GM19035 (cell line): ENCODE data around the gene EXOSC7.
"Not testable (repeated sequence)": the region's sequence is repeated elsewhere in the genome, so short reads cannot be mapped to it uniquely, and the experiment has no call there.

Source experiments
- ATAC-seq: cut with Tn5 transposase; IDR thresholded peaks from one replicate; pipeline ENCODE4 v1.9.1; 2021; ENCODE audit not compliant: unreplicated experiment

The EXOSC7 gene

DNA sequence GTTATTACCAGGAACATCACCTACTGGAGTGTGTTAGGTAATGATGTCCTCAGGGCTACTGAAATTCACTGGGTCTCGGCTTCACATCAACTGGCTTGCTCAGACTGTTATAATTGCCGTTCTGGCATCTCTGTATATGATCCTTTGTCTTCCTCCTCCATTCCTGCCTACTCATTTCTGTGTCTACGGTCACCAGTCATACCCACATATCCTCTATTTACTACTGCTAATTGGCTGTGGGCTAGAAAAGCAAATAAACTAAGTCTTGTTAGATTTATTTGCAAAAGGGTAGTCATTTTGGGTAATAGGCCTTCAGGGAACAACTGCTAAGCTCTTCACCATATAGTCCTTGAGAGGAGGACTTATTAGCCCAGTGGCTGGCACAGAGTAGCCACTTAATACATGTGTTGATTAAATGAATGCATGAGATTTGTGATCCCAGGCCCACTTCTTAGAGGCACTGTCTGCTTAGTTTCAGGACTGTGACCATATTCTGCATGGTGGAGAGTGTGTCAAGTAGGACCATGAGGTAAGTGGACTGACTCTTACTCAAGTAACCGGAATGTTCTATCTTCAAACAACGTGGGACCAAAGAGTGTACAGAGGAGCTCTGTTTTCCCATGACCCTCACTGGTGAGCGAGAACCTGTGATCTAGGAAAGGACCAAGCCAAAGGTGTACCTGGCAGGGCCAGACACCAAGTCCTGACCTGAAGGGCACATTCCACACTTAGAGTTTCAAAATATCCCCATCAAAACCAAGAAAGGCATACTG, 13.2 kb upstream of the EXOSC7 start:
- ATAC-seq, result no peak

DNA sequence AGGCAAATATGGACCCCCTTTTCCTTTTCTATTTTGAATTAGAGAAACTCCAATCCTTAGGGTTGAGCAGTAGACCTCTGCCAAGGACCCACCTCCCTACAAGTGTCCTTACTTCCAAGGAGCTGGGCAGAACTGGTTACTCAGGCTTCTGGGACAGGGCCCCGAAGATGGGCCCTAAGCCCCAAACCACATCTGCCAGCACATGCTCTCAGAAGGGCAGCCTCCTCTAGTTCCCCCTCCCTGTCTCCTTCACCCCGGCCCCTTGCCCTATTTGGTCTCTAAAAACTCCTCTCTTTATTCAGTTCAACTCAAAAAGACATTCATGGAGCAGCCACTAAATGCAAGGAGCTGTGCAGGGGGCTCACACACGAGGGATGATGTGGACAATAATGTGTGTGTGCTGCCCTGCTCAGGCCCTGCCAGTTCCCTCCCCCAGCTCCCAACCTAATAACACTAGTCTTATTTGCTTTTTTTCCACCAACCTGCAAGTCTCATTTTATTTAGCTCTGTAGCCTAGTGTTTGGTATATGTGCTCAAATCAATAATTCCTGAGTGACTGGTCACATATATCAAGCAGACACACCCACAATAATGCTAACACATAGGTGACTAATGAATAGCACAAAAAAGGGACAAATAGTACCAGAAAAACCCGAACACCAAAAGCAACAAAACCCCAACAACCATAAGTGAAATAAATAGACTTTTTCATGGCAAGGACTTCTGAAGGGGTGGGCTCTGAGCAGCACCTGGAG, 12.3 kb upstream of the EXOSC7 start:
- no peak for ATAC-seq

DNA sequence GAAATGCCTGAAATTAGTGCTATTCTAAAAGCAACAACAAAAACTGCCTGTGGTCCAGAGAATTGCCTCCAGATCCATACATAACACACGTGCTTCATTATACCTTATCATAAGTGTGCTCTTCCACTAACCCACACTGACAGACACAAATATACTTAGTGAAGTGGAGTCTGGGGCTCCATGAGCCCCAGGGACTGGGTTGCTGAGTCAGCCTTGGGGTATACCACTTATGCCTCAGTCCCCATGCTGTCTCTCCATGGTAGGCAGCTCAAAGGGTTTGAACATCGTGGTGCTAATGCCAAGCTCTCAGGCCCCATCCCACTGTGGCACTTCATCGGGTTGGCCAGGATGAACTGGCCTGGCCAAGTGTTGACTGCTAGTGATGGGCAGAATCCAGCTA, 10.9 kb upstream of the EXOSC7 start:
- ATAC-seq, result no peak

DNA sequence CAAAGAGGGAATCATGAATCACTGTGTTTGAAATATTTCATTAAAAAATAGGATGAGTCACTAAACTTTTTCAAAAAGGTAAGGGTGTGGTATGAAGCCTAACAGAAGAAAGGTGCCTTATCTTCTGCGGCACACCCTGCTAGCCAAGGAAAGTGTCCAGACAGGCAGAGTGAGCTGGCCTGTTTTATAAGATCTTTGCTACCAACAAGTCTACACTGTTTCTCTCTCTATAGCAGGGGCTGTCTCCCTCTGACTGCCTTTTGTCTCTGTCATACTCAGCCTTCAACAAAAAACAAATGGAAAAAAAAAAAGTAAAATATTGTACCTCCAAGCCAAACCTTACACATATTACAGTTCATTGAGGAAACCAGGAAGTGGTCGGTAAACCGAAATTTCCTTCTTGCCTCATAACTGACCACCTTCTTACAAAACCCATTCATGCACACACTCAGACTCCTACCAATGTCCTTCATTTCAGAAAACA, 9.2 kb upstream of the EXOSC7 start:
- ATAC-seq, result no peak

DNA sequence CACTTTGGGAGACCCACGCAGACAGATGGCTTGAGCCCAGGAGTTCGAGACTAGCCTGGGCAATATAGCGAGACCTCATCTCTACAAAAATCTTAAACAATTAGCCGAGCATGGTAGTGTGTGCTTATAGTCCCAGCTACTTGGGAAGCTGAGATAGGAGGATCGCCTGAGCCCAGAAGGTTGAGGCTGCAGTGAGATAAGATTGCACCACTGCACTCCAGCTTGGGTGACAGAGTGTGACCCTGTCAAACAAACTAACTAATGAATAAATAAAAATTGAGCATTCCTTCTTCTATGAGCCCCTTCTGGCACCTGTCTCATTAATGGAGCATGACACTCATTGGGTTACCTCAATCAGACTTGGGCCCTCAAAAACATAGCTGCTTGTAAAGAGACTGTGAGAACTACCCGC, 7.6 kb upstream of the EXOSC7 start:
- no peak for ATAC-seq

DNA sequence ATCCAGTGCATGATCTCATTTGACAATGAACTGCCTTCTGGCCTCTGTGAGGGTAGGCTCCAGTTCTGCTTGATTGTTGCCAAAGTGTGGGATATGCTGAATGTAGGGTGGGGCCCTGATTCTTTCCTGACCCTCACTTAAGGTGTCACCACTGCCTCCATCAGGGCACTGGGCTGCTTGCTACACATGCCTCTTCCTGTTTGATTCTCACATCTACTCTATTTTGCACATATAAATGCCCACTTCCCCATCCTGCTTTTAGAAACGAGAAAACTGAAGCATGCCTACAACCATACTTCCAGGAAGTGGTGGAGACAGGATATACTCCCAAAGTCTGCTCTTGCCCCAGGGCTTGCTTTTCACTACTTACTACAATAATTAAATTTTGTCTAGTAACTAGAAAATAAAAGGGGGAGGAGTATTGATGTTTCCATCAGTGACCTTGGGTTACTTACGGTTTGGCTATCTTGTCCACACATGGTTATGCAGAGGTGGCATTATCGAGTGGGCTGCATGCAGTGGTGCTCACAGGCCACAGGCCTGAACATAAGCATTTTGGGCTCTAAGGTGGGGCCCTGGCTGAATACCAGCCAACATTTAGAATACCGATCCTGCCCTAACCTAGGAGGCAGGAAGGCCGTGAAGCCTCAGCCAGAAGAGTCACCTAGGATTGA, 6.8 kb upstream of the EXOSC7 start:
- no peak for ATAC-seq

DNA sequence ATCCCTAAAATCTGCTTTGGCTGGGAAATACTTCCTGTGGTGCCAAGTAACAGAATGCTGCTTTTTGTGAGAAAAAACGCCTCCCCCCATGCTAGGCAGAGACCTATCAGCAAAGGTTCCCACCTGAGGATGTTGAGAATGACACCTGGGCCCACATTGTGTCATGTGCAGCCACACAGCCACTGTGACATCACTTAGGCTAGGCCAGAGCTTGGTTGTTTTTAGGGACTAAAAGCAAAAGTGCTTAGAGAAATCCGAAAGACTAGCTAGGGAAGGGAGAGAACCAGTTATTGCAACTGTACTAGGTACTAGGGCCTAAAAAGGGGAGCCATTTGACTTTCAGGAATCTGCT, 6.2 kb upstream of the EXOSC7 start:
- ATAC-seq, result no peak

DNA sequence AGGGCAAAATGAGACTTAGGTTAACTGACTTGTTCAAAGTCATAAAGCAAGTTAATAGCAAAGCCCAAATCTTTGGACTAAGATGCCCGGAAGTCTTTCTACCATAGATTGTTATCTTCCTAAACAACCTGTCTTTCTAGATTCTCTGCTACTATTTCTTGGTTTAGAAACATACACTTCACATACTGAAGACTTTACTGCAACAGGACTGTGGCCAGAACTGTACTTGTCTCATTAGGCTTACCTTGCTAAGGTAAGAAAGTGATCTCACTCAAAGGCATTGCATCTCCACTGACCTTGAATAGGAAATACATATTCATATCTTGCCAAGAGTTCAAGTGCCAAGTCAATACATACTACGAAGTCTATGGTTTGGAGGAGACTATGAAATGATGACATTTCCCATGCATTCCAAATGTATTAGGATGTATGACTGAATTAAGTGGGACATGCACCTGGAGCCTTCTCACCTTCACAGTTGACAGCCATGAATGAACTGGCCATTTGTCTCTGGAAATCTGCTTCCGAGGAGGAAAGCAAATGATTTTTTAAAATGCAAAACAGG, 5.0 kb upstream of the EXOSC7 start:
- no peak for ATAC-seq

DNA sequence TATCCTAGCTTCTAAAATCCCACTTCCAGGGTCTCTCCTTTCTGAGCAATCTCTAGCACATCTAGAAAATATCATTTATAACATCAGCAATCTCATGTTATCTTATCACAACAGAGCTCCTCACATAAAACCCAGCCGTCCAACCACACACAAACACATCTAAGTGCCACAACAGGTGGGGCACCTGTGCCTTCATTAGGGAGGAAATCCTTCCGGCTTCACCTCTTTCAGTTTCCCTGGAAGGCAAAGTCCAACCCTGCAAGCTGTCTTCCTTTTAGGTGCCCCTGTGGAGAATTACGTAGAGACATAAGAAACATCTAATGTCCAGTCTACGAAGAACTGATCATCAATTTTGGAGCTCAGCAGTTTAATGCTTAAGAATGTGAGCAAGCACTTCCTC, 1.6 kb upstream of the EXOSC7 start:
- no peak for ATAC-seq

DNA sequence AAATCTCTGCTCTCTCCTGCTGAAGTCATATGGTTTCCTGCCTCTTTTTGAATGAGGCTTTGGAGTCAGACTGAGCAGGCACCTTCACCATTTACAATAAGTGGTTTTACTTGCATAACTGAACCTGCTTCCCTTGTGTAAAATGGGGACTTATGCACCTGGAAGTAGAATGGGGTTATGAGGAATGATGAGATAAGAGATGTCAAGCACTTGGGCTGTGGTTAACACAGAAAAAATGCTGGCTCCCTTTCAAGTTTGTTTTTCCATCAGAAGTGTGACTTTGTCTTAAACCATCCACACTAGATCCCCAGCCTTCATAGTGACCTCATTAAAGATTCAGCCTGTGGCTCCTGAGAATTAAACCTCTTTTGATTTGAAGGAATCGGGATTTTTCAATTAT, 5.2 kb downstream of the EXOSC7 start:
- ATAC-seq, result no peak

DNA sequence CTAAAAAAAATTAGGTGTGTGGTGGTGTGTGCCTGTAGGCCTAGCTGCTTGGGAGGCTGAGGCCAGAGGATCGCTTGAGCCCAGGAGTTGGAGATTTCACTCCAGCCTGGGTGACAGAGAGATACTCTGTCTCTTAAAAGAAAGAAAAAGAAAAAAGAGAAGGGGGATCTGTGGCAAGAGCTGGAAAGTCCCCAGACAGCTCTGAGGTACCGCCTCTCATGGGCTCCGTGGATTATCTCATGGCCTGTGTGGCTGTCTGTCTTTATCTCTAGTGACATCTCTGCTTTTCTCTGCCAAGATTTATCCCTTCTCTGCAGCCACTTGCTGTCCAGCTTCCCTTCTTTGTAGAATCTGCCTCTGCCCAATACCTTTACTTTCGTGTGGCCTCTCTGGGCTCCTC, 5.7 kb downstream of the EXOSC7 start:
- ATAC-seq, result no peak

DNA sequence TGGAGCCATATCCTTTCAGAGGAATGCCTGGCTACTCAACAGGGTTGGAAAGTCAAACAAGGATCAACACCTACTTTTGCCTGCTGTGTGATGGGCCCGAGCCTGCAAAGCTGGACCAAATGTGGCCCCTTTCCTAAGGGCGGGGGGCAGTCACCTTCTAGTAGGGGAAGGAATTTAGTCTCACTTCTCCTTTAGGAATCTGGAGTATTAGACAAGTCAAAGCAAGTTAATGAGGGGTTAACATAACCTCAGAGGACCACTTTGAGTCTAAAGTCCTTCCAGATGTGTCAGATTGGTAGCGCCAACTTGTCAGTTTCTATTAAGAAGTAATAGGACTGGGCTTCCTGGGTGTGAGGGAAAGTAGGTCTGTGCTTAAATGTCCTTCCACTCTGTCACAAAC, 6.8 kb downstream of the EXOSC7 start:
- ATAC-seq, result no peak

DNA sequence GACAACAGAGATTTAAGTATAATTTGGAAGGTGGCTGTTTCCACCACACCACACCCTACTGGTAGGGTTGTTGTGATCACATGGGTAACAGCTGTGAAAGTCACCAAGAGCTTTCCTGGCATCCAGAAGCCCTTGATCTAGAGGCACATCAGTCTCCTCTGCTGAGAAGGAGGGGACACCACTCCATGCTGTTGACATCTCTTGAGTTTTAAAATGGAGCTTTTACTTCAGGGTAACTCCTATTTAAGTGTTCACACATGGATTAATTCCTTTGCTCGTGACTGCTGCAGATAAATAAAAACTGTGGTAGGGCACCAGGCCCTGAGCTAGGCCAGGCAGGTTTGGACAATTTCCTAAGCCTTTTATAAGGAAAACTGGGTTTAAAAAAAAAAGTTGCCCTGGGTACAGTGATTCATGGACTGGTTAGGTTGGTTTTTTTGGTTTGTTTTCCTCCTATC, 7.5 kb downstream of the EXOSC7 start:
- no peak for ATAC-seq

DNA sequence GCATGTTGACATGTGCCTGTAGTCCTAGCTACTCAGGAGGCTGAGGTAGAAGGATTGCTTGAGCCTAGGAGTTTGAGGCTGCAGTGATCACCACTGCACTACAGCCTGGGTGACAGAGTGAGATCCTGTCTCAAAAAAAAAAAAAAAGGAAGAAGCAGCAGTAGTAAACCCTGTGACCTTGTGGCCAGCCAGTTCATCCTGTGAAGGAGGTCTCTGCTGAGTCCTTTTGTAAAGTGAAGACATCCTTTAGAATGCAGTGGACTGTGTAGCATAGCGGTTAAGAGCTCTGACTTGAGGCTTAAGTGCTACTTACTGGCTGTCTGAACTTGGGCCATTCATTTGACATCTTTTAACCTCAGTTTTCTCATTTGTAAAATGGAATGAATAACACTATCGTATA, 8.3 kb downstream of the EXOSC7 start:
- no peak for ATAC-seq

DNA sequence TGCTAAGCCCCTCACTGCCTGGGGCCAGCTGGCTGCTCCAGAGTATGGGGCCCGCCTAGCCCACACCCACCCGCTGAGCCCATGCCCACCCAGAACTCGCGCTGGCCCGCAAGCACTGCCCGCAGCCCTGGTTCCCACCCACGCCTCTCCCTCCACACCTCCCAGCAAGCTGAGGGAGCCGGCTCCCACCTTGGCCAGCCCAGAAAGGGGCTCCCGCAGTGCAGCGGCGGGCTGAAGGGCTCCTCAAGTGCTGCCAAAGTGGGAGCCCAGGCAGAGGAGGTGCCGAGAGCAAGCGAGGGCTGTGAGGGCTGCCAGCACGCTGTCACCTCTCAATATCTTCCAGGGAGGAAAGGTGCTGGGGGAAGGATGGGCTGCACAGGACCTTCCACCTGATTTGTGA, 10.3 kb downstream of the EXOSC7 start:
- not testable (repeated sequence) for ATAC-seq

DNA sequence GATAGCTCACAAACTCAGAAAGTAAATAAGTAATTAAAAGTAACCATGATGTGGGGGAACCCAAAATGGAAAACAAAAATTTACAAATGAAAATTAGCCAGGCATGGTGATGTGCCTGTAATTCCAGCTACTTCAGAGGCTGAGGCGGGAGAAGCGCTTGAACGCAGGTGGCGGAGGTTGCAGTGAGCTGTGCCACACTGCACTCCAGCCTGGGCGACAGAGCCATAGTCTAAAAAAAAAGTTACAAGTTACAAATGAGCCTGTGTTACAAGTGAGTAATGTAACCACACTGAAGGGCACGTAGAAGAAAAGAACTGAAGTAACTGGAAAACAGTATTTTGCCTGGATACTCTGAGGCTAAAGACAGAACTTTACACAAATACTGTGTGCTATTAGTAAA, 11.3 kb downstream of the EXOSC7 start:
- no peak for ATAC-seq

DNA sequence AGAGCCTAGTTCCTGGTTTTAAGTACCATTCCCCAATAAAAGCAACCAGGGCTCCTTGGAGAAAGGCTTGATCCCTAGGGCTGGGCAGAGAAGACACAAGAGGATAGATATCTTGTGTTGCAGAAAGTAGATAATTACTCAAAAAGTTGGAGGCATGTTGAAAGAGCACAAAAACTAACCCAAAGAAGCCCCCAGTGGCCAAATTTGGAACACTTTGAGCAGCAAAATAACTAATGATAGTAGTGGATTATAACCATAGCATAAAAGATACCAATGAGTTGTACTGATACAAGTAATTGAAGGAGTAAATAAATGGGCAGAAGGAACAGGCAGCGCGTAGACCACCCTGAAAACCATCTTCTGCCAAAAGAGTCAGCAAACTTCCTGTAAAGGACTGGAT, 12.0 kb downstream of the EXOSC7 start:
- ATAC-seq, result no peak

DNA sequence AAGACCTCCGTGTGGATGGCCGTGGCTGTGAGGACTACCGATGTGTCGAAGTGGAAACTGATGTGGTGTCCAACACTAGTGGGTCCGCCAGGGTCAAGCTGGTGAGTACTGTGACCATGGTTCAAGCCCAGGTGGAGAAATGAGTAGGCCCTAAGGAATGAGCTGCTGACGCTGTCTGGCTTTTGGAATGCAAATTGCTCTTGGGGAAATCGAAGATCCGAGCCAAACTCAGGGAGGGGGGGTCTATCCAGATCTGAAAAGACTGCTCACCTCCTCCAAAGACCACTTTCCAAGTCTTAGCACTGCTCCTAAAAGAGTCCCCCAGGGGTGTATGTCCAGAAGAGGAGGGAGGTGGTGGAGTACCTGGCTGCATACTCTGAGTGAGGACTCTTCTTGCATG, 13.1 kb downstream of the EXOSC7 start:
- ATAC-seq, result no peak

DNA sequence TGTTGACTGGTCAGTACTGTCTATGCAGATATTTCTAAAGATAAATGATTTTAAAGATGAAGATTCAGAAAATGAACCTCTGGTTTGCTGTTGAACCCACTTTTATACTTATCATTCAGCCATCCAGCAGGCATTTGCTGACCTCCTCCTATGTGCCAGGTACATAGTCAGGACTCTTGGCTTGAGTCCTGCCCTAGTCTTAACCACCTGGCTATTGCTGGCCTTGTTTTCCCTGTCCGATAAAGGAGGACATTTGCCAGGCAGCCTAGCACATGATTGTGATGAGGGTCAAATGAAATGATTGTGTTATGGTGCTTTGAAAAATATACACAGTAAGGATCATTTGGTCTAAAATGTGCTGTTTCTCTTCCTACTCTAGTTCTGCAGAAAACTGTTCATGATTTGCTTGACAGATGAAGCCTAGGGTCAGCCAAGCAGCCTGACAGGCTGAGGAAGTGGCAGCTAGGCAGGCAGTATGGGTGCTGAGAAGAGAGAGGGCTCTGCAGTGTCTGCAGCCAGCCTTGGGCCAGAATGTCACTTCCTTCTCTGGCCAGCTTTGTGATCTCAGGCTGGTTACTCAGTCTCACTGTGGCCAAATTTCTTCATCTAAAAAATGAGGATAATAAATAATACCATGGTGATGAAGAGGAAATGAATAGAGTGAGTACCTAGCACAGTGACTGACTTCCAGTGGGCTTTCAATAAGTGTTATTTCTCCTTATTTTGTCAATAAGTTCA, 13.8 kb downstream of the EXOSC7 start:
- ATAC-seq, result no peak

DNA sequence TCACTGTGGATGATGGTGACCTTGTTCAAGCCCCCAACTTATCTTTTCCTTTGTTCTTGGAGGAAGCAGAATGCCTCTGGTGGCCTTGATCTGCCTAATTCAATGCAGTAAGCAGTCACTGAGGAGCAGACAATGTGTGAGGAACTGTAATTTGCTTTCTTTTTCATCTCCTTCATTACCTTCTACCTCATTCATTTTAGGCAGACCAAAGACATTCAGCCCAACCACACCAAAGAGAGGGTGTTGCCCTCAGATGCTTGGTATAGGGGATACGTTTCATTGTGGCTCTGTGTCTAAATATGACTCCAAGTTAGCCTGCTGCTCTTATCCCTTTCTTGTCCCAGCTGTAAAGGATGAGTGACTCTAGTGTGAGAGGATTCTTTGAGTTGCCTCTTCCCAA, 15.3 kb downstream of the EXOSC7 start:
- ATAC-seq, result no peak
